ENCODE data around the gene FBXL14. TPM values are rescaled to one million over a fixed set of nuclear protein-coding genes. Genes with fewer than 3 reads are reported as not detected.

FBXL14 gene
- total RNA-seq, 4 donors from 2014 or later = 12.0 to 22.6 (median 16.0) TPM

- Histone ChIP-seq H3K9me3 (no peaks in the 10 kb centered on the region), H3K36me3 (peaks cover 0 to 6% (median 0%) of the 10 kb centered on the region in 4 donors), H3K27me3 (no peaks in the 10 kb centered on the region), H3K4me1 (peaks cover 45 to 78% (median 78%) of the 10 kb centered on the region in 4 donors), H3K27ac (replicated peaks in 1 of 4) (peak overlapping the region; percentile 80 to 93 (median 86)), H3K4me3 (peak overlapping the region; percentile 61 to 74 (median 68))
- intact Hi-C loops (cut with DNase I) = no loop called here
- no peak for TF ChIP-seq POLR2A (IDR thresholded peaks at IDR 0.05; ENCODE audit: low read depth)
- peak in 1 of 2 donors; percentile 21 for TF ChIP-seq POLR2AphosphoS5 (IDR thresholded peaks at IDR 0.05)
- TF ChIP-seq CTCF (IDR thresholded peaks at IDR 0.05) = no peak
- no peak for DNase-seq (ENCODE audit: extremely low spot score)
- WGBS = 46% methylated on average over 22 of the region's 23 CpGs
These were observed 36.6 kb upstream of the FBXL14 start for GRCh38 chr12:1630827-1631591.

- H3K4me3 ChIP-seq = peak overlapping the region; percentile 61 to 74 (median 68)
- TF ChIP-seq CTCF (IDR thresholded peaks at IDR 0.05) (peak in 1 of 3 experiments; percentile 29), POLR2A (IDR thresholded peaks at IDR 0.05; ENCODE audit: low read depth) (no peak), EP300 (IDR thresholded peaks at IDR 0.05) (no peak), POLR2AphosphoS5 (IDR thresholded peaks at IDR 0.05) (peak; percentile 30 to 56)
- peaks cover 0 to 6% (median 0%) of the 10 kb centered on the region in 4 donors for H3K36me3 ChIP-seq
- intact Hi-C loops (cut with DNase I) = no loop called here
- peaks cover 45 to 81% (median 78%) of the 10 kb centered on the region in 4 donors for H3K4me1 ChIP-seq
- H3K27ac ChIP-seq (replicated peaks in 1 of 4) = peak overlapping the region; percentile 80 to 93 (median 86)
- H3K9me3 ChIP-seq = no peaks in the 10 kb centered on the region
- WGBS = 22% methylated on average over 4 of the region's 58 CpGs
- H3K27me3 ChIP-seq = no peaks in the 10 kb centered on the region
- DNase-seq (ENCODE audit: extremely low spot score) = no peak
These were observed 35.9 kb upstream of the FBXL14 start for GRCh38 chr12:1630133-1630826.

- Histone ChIP-seq H3K4me3 (peak overlapping the region; percentile 61 to 74 (median 68)), H3K4me1 (peaks cover 45 to 79% (median 76%) of the 10 kb centered on the region in 4 donors), H3K36me3 (peaks cover 0 to 6% (median 0%) of the 10 kb centered on the region in 4 donors), H3K27me3 (no peaks in the 10 kb centered on the region), H3K27ac (replicated peaks in 1 of 4) (peak overlapping the region; percentile 80 to 93 (median 86)), H3K9me3 (no peaks in the 10 kb centered on the region)
- intact Hi-C loops (cut with DNase I) = no loop called here
- 8% methylated on average over 21 of the region's 32 CpGs for WGBS
- TF ChIP-seq EP300 (IDR thresholded peaks at IDR 0.05) (no peak), CTCF (IDR thresholded peaks at IDR 0.05) (peak in 2 of 3 experiments; percentile 21 to 22)
- no peak for DNase-seq (ENCODE audit: extremely low spot score)
These were observed 35.2 kb upstream of the FBXL14 start for GRCh38 chr12:1629338-1630132.

- 69% methylated on average over 15 of the region's 17 CpGs for WGBS
- no peaks in the 10 kb centered on the region for H3K27me3 ChIP-seq
- peaks cover 38 to 72% (median 69%) of the 10 kb centered on the region in 4 donors for H3K4me1 ChIP-seq
- DNase-seq (ENCODE audit: extremely low spot score) = no peak
- intact Hi-C loops (cut with DNase I) = no loop called here
- peaks cover 0 to 6% (median 0%) of the 10 kb centered on the region in 4 donors for H3K36me3 ChIP-seq
- no peaks in the 10 kb centered on the region for H3K9me3 ChIP-seq
- peak within 1 kb of the TSS; percentile 61 to 74 (median 68) for H3K4me3 ChIP-seq
- H3K27ac ChIP-seq (replicated peaks in 1 of 4) = peak within 1 kb of the TSS; percentile 80 to 93 (median 86)
- no peak for TF ChIP-seq CTCF (IDR thresholded peaks at IDR 0.05)
- peak in 1 of 2 donors; percentile 46 for TF ChIP-seq POLR2AphosphoS5 (IDR thresholded peaks at IDR 0.05)
These were observed 34.4 kb upstream of the FBXL14 start, which contains the start of gene WNT5B for GRCh38 chr12:1628666-1629337. Gene WNT5B (plus strand): TSS chr12:1629231. CDS start chr12:1631355, 2,124 bp downstream.

All from esophagus muscularis mucosa (tissue), 4 donors.